GM18498 (cell line): ENCODE measurements around the gene SLC25A22.
A peak's percentile ranks its signal among the peaks of the same experiment; 100 is the strongest.

Experiments
- ATAC-seq: cut with Tn5 transposase; IDR thresholded peaks from one replicate; pipeline ENCODE4 v1.9.1; 2021; ENCODE audit warnings: mild to moderate bottlenecking, moderate library complexity; ENCODE audit not compliant: unreplicated experiment

The SLC25A22 gene

DNA sequence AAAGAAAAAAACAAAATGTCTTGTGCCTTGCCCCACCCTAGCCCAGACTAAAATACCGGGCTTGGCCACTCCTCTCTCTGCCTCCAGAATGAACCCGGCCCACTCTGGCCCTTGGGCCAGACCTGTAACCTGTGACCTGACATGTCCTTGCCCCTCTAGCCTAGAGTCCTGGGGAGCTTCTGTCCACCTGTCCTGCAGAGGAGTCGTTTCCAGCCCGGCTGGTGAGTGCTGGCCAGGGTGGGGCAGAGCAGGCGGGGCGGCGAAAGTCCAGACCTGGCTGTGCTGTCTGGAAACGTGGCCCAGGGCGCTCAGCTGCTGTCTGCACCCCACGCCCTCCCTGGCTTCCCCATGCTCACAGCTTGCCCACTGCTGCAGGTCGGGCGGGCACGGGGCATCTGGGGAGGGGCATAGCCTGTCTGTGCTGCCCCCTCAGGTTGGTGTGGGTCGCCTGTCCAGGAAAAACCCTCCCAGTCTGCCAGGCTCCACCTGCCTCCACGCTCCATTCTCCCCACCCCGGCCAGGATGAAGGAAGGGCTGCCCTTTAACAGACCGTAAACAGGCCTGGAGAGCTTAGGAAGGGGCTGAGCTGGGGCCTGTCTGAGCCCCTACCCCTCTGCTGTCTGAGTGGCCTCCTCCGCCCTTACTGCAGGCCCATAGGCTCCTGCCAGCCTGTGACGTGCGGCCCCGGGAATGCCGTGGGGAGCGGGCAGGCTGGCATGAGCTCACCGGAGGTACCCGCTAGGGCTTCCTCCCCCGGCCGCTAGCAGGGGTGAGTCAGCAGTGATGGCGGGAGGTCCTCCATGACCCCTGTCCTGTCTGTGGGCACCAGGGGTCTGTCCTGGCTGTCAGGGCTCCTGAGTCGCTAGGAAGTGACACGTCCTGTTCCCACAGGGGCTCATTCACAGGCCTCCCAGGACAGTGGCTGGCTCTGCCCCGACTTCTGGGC lies 36.6 kb upstream of the SLC25A22 start:
- ATAC-seq: no peak

DNA sequence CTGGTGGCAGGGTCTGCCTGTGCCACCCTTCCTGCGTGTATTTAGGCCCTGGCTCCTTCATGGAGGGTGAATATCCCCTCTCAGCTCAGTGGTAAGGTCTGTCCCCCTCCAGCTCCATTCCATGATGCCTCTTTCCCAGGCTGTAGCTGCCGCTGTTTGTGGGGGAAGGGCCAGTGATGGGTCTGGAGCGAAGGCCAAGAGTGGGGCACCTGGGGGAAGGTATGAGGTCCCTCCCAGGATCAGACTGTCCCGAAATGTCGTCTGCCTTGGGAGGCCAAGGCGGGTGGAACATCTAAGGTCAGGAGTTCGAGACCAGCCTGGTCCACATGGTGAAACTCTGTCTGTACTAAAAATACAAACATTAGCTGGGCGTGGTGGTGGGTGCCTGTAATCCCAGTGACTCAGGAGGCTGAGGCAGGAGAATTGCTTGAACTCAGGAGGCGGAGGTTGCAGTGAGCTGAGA lies 35.8 kb upstream of the SLC25A22 start:
- ATAC-seq: no peak

- peak; percentile 19 for ATAC-seq
Observed at GRCh38 chr11:833114-833791, 35.2 kb upstream of the SLC25A22 start.

DNA sequence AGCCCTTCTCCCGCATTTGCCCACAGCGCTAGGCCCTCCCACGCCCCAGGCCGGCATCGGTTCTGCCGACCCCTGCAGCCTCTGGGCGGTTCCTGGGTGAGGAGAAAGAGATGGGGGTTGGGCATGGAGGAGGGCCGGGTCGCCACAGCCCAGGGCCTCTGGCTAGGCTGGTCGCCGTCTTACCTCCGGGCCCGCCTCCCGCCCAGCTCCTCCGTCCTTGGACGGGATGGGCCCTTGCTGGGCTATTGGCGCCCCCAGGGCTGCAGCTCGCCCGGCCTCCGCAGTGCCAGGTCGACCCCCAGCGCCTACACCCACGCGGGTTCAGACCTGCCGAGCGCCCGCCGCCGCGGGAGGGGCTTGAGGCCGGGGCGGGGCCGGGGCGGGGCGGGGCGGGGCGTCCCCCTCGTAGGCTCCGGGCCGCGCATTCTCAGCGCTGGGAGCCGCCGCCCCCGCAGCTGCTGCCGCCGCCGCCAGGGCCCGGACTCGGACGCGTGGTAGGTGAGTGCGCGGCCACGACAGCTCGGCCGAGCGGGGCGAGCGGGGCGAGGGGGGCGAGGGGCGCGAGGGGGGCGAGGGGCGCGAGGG lies 34.5 kb upstream of the SLC25A22 start, which contains the start of gene CD151:
TSS of gene CD151 (plus strand) at position 424 of the 585 bp plus-strand sequence. CDS start 3,118 bp downstream, outside the sequence.
- peak; percentile 48 for ATAC-seq

GRCh38 chr11:831961-832528 lies 34.0 kb upstream of the SLC25A22 start:
- ATAC-seq: no peak

- ATAC-seq: no peak
Observed at GRCh38 chr11:831118-831864, 33.2 kb upstream of the SLC25A22 start.

DNA sequence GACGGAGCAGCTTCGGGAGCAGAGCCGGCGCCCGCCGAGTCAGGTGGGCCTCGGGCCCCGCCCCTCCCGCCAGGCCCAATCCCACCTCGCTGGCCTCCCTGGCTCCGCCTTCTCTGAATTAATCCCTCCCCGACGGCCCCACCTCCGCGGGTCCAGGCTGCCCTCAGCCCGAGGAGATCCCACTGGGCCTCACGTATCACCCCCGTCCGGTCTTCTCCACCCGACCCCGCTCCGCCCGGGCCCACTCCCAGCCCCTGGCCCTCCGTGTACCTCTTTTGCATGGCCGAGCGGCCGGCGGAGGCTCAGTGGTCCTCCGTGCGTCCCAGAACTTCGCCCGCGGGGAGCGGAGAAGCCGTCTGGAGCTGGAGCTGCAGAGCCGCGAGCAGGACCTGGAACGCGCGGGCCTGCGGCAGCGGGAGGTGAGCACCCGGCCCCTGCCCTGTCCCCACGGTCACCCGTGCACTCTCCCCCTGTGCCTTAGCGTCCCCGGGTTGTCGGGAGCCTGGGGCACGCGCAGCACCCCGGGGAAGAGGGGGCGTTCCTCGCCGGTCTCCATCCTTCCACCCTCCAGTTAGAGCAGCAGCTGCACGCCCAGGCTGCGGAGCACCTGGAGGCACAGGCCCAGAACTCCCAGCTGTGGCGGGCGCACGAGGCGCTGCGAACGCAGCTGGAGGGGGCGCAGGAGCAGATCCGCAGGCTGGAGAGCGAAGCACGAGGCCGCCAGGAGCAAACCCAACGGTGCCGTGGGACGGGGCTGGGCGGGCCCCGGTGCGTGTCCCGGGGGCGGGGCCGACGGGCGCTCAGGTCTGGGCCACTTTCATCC lies 32.4 kb upstream of the SLC25A22 start:
- no peak for ATAC-seq

DNA sequence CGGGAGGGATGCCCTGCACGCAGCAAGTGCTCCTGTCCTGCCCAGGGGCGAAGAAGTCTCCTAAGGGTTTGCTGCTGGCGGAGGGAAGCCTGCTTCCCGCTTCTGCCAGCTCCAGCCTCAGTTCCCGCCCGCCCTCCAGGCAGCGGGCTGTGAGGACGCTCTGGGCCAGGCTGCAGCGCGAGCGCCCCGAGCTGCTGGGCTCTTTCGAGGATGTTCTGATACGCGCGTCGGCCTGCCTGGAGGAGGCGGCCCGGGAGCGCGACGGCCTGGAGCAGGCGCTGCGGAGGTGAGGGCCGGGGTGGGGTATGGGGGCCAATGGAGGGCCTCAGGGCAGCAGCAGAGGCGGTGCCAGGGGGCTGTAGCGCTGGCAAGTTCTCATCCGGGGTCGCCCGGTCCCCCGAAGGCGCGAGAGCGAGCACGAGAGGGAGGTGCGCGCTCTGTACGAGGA lies 31.8 kb upstream of the SLC25A22 start:
- no peak for ATAC-seq

DNA sequence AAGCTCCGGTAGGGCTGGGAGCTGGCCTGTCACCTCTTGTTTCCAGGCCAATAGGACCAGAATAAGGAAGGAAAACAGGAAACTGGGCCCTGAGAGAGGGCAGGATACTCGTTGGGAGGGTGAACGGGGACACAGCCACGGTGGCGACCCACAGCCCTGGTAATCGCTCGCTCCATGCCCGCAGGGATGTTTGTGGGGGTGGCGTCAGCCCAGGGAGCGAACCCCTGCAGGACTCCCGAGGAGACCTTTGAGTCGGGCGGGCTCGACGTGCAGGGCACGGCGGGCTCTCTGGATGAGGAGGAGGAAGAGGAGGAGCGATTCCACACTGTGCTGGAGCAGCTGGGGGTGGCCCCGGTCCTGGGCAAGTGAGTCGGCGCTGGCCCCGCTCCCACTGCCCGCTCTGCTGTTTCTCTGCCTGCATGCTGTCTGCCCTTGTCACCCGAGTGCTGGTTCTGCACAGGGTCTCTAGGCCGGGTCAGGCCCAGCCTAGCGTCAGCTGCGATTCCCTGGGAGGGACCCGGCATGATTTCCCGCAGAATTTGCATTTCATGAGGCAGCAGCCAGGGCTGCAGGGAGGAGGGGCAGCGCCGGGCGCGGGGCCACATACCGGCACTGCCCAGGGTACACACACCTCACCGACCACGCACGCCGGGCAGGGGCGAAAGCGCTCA lies 31.2 kb upstream of the SLC25A22 start:
- no peak for ATAC-seq

DNA sequence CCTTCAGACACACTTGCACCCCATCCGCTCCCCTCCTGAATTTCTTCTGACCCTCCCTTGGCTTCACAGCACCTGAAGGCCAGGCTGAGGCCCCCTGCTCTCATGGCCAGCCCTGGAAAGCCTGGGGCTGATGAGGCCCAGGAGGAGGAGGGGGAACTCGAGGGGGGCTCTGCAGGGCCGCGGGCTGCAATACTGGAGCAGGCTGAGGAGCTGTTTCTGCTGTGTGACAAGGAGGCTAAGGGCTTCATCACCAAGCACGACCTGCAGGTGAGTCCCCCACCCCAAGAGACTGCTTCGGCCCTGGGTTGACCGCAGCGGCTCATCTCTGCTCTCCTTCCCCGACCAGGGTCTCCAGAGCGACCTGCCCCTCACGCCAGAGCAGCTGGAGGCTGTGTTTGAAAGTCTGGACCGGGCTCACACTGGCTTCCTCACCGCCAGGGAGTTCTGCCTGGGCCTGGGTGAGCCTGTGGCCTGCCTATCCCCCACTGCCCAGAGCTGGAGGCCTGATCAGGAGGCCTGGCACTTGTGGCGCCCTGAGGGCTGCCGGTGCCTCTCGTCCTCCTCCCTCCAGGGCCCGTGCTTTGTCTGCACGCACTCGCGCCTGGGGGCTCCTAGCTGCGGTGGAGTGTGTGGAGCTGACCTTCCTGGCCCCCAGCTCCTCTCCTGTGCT lies 30.6 kb upstream of the SLC25A22 start:
- no peak for ATAC-seq

- no peak for ATAC-seq
Observed at GRCh38 chr11:827897-828192, 29.8 kb upstream of the SLC25A22 start, which contains the start of gene CRACR2B. Gene CRACR2B (plus strand): TSS chr11:827919. CDS start chr11:828608, 689 bp downstream.

DNA sequence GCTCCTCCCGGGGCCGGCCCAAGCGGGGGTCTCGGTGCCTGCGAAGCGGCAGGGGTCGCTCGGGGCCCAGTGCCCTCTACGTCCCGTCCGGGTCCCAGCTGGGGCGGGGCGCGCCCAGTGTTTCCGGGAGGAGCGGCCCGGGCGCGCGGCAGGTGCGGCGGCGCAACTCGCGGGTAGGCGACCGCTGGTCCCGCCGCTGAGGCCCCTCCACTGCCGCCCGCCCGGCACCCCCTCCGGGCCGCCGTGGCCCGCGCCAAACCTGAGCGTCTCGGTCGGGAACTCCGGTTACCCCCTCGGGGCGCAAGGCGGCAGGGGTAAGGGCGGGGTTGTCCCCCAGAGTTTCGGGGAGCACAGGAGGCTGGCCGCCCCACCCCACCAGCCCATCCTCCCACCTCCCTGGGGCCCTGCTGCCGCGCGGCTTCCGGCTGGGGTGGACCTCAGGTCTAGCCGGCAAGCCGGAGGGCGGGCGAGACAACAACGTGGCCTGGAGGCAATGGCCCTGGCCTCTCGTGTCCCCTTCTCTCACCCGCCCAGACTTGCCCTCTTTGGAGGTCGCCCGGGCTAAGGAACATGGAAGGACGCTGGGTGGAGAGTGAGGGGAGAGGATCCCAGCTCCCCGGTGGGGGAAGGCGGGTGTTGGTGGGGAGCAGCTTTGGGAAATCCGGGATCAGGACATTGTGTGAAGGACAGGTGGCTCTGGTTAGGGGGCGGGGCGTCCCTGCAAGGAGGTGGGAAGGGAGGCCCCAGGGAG lies 29.2 kb upstream of the SLC25A22 start:
- peak; percentile 48 for ATAC-seq

GRCh38 chr11:826836-827145 lies 28.7 kb upstream of the SLC25A22 start:
- no peak for ATAC-seq

- ATAC-seq: no peak
Observed at GRCh38 chr11:826227-826621, 28.1 kb upstream of the SLC25A22 start.

DNA sequence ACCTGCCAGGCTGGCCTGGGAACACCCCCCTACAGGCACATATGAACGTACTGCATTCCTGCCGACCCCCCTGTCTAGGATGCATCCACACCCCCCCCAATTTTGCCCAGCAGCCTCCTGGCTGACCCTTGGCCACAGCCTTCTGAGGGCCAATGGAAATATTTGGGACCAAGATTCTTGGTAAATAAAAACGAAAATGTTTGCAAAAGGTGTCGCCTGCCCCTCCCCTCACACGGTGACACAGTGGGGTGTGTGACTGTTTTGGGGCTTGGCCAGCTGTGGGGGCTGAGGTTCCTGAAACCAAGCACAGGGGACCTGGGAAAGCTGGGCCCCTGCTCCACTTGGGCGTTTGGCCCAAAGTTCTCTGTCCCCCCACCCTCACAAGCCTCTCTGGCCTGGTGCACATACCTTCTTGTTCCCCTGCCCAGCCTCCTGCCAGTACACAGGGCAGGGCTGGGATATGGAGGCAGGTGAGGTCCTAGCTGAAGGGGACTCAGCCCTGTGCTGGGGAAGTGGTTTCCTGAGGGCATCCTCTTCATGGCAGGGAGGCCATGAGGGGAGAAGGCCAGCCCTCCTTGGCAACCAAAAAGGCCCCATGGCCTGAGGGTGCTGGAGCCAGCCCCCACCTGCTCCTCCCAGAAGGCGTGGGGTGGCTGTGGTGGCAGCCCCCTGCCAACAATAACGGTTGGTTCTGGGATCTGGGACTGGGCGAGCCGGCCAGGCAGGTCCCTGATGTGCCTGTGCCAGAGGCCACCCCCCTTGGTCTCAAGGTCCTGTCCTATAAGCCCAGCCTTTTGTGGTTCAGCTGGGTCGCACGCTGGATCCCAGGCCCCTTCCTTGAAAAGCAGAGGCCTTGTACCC lies 27.5 kb upstream of the SLC25A22 start:
- no peak for ATAC-seq

- ATAC-seq: no peak
Observed at GRCh38 chr11:824942-825341, 26.9 kb upstream of the SLC25A22 start.

- ATAC-seq: no peak
Observed at GRCh38 chr11:824292-824880, 26.3 kb upstream of the SLC25A22 start.
